Stomach (tissue), 4 donors: ENCODE data around the gene FRMPD3.

Experiments
- CTCF ChIP-seq, 7 experiments: fragments of 450-650 bp in 4 of 7; fragments of 200-600 bp in 3 of 7; sonication (generic) in 3 of 7; IDR thresholded peaks; one replicate each; pipeline ENCODE4 v1.5.1; 2016 to 2019; ENCODE audit warnings: antibody characterized with exemption in 7 of 7, control low read depth in 2 of 7, mild to moderate bottlenecking in 1 of 7
- POLR2AphosphoS5 ChIP-seq, 3 donors: sonication (generic); formaldehyde crosslinking; IDR thresholded peaks; one replicate each; pipeline ENCODE4 v1.6.1; 2016; ENCODE audit warnings: antibody characterized with exemption in 3 of 3

DNA sequence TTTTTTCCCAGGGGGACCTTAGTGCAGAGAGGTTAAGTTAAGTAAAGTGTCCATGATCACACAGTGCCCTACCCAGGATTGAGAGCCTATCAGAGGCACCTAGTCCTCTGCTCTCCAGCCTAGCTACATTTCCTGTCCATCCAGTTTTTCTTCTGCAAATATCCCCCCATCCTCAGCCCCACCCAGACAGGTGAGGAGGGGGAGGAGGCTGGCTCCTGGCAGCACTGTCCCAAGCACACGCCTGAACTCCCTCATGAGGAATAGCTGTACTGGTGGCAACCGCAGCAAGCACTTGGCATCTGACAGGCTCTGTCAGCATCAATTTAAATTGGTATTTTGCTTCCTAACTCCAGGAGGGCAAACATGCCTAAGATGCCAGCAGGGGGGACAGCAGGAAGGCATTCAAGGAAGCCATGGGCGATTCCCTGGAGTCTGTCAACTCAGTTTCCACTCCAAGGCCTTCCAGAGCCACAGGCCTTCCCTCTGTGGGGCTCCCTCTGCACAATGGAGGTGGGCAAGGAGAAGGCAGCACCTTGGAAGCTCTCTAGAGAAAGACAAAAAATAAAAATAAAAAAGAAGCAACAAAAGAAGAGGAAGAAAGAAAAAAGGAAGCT, 6.4 kb upstream of the FRMPD3 start:
- TF ChIP-seq POLR2AphosphoS5 (IDR thresholded peaks at IDR 0.05) (no peak), CTCF (IDR thresholded peaks at IDR 0.05) (no peak)
